Measurements from ENCODE around the gene MPL.

DNA sequence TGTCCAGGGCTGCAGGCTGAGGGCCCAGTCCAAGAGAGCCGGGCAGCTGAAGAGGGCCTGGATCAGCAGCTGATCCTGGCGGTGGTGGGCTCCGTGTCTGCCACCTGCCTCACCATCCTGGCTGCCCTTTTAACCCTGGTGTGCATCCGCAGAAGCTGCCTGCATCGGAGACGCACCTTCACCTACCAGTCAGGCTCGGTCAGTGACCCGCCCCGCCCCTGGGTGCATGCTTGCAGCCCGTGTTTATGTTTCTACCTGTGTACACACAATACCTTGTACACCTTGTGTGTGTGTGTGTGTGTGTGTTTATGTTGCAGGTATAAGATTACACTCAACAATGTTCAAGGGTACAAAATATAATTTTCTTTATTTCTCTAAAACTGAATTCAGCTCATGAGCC is 23.8 kb upstream of the MPL start:
- TF ChIP-seq REST (IDR thresholded peaks at IDR 0.05; ENCODE audit: low read depth, low read length) (no peak), MXI1 (IDR thresholded peaks at IDR 0.05; ENCODE audit: low read depth, low read length) (no peak), ESRRA (IDR thresholded peaks at IDR 0.05; ENCODE audit: low read length) (no peak), USF2 (IDR thresholded peaks at IDR 0.05; ENCODE audit: borderline replicate concordance, low read depth, low read length) (no peak), CBX5 (IDR thresholded peaks at IDR 0.05; ENCODE audit: low read depth) (no peak), EZH2 (IDR thresholded peaks at IDR 0.05; ENCODE audit: borderline replicate concordance, control insufficient read depth, low read depth, low read length) (no peak), EGR1 (IDR thresholded peaks at IDR 0.05; ENCODE audit: borderline replicate concordance in 1 of 2, low read depth in 2 of 2, low read length in 2 of 2) (no peak), POLR2A (IDR thresholded peaks at IDR 0.05; ENCODE audit: low read depth, low read length) (no peak)
- TF ChIP-seq, protein P1, sequence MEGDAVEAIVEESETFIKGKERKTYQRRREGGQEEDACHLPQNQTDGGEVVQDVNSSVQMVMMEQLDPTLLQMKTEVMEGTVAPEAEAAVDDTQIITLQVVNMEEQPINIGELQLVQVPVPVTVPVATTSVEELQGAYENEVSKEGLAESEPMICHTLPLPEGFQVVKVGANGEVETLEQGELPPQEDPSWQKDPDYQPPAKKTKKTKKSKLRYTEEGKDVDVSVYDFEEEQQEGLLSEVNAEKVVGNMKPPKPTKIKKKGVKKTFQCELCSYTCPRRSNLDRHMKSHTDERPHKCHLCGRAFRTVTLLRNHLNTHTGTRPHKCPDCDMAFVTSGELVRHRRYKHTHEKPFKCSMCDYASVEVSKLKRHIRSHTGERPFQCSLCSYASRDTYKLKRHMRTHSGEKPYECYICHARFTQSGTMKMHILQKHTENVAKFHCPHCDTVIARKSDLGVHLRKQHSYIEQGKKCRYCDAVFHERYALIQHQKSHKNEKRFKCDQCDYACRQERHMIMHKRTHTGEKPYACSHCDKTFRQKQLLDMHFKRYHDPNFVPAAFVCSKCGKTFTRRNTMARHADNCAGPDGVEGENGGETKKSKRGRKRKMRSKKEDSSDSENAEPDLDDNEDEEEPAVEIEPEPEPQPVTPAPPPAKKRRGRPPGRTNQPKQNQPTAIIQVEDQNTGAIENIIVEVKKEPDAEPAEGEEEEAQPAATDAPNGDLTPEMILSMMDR (IDR thresholded peaks at IDR 0.05 in 2 of 3, conservative IDR thresholded peaks at IDR 0.05 in 1 of 3; ENCODE audit: control insufficient read depth in 2 of 3, extremely low read depth in 1 of 3, insufficient read depth in 1 of 3, low read depth in 3 of 3, low read length in 3 of 3) = no peak

All from GM12878 (cell line).